NCI-H128 (cell line): ENCODE results near the gene LHFPL2.

ENCODE experiments used
- DNase-seq: peaks from one replicate; lab custom pipeline; 2025; ENCODE audit not compliant: unreplicated experiment; lab: John Stamatoyannopoulos, UW

The LHFPL2 gene

DNA sequence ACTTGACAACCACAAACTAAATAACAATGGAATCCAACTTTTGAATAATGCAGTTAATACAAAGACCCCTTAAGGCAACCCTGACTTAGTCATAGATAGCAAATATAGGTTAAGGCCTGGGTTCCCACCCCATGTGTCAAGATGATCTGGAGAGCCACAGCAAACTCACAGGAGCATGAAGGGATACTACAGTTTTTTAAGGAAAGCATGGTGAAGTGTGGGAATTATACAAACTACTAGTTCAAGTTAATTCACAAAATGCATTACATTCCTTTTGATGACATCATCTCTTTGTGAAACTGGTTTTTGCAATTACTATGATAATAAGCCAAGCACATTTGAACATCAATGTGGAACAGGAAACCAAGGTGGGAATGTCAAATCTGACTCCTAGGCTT lies 50.6 kb downstream of the LHFPL2 start:
- DNase-seq = no peak

DNA sequence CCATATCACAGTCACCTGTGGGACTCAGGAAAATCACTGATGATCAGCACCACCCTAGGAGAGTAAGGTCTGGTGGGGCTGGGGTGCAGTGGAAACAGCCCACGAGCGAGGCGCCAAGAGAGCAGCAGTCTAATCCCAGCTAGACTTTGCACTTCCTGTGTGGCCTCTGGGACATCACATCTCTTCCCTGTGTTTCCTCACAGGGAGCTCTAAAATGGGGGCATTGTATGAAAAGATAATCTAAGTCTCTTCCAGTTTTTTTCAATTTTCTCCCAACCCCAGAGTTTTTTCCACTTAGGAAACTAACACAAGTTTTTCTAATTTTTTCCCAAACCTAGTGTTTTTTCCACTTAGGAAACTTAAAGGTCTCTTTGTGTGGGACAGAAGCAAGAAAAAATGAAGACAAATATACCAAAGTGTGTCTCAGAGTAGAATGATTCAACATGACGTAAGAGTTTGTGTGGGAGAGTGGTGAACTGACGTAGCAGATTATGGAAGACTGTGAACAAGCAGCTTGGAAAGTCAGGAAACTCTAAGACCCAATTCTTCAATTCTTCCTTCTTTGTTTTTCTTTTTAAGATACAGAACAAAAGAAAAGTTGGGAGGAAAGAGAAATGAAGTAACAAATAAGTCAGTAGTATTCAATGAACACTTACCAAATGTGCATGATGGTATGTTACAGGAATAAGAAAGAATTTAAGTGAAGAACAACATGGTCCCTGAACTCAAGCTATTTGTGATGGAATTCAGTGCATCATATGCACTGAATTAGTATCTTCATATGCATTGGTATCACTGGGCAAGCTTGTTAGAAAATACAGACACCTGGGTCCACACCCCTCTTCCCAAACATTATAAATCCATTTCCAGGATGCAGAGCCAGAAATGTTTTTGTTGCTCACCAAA lies 51.3 kb downstream of the LHFPL2 start:
- DNase-seq = no peak

DNA sequence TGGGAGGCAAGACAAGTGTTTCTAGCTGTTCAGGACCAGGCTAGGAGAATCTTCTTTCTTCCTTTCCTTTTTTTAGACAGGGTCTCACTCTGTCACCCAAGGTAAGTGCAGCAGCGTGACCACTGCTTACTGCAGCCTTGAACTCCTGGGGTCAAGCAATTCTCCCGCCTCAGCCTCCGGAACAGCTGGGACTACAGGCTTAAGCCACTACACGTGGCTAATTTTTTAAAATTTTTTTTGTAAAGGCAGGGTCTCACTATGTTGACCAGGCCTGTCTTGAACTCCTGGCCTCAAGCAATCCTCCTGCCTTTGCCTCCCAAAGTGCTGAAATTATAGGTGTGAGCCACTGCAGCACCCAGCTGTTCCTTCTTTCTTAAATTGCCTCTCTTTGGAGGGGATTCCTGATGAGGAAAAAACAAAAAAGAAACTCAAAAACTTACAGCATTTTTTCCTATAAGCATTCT lies 53.1 kb downstream of the LHFPL2 start:
- DNase-seq = no peak

DNA sequence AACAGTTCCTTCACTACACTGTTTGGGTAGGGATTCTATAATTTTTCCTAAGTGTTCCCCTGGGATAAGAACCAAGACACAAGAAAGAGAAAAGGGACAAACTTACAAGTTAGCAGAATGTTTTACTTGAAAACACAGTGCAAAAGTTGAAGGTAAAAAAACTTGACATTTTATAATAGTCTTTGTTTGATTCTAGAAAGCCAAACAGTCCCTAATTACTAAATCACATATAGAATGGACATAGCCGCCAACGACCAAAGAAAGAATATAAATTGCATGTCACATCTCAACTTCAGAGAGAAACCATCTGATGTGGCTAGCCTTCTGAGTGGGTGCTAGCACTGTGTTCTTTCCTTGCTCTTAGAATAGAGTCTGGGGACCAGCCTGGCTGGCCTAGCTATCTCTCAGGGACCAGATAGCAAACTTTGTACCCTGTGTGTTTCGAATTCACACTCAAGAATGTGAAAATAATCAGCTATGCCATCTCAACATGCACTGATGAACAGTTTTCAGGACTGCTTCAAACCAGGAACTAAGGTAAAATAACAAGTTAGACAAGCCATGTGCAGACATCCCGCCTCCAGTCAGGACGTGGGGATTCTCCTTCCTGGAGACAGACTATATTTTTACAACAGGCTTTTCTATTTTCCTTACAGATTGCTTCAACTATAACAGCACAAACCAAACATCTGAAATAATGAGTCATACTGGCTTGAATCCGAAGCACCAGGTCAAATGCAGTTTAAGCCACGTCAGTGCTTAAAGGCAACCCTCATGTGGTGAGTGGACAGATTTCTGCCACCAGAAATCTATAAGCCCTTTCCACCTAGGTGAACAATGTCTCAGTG lies 53.7 kb downstream of the LHFPL2 start:
- no peak for DNase-seq

DNA sequence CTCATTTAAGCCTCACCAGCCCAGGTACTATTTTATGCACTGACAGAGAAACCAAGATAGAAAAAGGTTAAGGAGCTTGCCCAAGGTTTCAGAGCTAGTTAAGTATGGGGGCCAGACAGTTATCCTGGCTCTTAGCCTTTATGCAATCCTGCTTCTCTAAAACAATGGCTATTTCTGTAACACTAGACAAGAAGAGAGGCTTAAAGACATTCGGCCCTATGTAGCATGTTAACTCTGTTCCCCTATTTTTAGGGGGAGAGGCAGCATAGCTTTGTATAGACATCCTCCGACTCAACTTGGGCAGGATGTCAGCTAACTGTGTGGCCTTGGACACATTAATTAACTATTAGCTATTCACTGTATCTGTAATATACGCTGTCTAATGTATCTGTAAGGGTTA lies 54.6 kb downstream of the LHFPL2 start:
- no peak for DNase-seq

DNA sequence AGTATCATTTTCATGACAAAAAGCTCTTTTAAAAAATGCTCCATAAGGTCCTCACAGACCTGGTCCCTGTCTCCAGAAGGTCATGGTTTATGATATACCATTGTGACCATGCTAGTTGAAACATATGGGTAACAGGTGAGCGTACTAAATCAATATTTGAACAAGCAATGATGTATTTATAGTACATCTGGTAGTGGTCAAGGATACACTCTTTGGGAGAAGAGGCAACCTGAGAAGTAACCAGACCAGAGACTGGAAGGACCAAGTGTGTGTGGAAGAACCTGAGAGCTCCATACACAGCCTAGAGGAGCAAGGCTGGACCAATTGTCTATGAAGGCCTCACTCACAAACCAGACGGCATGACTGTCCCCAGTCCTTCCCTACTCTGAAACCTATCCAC lies 55.1 kb downstream of the LHFPL2 start:
- DNase-seq = no peak

DNA sequence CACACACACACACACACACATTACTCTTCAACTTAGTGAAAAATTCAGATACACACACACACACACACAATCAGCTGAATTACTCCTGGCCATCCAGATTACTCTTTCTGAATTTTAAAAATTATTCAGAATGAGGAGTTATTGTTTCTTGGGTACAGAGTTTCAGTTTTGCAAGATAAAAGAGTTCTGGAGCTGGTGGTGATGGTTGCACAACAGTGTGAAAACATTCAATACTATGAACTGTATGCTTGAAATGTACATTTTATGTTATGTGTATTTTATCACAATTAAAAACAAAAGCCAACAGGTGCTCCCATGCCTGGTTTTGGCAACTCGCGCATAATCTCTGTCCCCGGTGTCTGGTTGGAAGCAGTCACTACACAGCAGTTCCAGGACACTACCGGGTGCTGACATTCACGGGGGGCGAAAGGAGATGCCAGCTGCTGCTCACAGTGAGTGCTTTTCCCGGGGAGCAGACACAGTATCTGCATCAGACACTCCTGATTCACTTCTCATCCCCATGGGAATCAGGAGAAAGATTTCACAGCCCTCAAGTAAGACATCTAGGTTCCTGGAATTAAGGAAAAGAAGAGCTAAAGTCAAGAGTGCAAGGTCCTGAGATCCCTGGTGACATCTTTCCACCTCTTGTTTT lies 55.7 kb downstream of the LHFPL2 start:
- no peak for DNase-seq

DNA sequence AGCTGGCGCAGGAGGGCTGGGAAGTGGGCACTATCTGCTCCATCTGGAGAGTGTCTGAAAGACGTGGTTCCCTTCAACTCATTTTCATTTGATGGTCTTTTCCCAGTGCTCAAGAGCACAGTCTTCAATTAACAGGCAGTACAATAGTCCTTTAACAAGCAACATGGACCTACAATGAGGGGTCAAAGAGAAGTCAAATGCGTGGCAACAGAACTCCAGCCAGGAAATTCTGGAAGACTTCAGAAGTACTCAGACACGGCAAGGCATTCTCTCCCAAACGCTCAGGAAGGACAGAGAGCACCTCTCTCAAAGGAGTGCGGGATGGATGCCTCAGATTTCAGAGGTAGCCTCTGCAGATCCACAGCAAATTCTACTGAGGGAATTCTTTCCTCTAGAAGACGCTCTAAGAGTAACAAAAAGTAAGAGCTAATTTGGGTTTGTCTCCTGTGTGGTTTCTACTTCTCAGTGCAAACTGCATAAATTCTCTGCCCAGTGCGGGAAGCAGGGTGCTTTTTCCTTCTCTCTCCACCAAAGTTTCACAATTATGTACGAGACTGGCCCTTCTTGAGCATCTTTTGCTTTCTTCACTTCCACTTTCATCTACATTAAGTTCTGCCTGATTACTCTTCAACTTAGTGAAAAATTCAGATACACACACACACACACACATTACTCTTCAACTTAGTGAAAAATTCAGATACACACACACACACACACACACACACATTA lies 56.4 kb downstream of the LHFPL2 start:
- DNase-seq = no peak

DNA sequence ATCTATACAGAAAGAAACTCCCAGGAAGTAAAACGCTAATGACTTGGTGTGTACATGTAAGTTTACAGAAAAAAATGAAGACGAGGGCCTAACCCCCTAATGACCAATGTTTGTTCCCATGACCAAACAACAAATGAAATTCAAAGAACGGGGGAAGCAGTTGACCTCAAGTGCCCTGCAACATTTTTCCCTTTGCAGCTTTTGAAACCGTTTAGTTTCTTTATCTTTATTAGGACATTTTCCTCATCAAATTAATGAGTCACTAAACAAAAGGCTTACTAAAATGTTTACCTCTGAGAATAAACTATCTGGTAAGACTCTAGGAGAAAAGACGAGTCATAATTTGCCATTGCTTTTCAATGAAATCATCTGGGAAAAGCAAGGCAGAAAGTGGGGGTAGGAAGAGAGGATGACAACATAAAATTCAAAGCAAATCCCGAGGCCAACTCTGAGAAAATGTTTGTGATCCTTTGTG lies 57.4 kb downstream of the LHFPL2 start:
- no peak for DNase-seq

DNA sequence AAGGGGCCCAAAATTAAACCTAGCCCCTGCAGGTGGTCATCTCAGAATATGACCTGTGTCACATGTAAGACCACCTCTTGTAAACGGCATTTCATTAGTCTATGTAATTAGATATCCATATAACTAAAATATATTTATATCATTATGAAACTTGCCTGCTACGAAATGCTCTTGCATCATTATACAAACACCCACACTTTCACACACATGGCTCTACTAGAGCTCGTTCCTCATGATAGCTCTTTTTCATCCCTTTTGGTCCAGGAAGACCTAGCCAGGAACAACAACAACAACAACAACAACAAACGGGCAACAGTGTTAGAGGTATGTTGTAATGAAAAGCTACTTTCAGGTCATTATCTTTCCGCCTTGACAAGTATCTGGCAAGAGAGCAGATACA lies 58.6 kb downstream of the LHFPL2 start:
- no peak for DNase-seq

DNA sequence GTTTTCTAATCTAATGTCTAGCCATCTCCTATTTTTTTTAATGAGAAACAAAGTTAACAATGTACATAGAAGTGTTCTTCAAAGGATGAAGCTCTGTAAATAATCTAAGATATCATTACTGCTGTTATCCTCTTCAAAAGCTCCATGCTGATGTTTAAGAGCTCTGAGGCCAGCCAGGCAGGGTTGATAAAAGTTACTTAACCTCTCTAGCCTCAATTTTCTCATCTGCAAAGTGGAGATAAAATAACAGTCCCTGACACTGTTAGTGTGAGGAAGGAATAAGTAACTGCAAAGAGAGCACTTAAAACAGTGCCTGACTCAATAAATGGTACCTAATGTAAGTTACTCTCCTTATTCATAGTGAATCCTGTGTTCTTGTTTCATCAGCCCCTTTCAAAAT lies 60.1 kb downstream of the LHFPL2 start:
- DNase-seq = no peak

DNA sequence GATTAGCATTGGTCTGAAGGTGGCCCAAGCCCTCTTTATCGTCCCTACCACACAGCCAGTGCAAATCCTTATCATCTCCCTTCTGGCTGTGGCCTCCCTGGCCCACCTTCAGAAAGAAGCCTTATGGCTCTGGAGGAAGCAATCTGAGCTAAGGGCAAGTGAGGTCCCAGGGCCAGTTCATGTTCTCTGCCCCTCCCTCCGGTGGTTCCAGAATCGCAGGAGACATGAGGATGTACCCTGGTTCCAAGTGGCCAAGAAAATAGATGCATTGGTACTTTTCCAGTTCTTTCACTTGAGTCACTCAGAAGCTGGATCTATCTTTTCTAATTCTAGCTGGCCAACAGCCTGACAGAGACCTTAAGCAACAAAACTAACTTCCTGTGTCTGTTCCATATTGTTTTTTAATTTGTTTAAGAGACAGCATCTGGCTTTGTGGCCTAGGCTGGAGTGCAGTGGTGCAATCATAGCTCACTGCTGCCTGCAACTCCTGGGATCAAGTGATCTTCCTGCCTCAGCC lies 60.7 kb downstream of the LHFPL2 start:
- DNase-seq = no peak

DNA sequence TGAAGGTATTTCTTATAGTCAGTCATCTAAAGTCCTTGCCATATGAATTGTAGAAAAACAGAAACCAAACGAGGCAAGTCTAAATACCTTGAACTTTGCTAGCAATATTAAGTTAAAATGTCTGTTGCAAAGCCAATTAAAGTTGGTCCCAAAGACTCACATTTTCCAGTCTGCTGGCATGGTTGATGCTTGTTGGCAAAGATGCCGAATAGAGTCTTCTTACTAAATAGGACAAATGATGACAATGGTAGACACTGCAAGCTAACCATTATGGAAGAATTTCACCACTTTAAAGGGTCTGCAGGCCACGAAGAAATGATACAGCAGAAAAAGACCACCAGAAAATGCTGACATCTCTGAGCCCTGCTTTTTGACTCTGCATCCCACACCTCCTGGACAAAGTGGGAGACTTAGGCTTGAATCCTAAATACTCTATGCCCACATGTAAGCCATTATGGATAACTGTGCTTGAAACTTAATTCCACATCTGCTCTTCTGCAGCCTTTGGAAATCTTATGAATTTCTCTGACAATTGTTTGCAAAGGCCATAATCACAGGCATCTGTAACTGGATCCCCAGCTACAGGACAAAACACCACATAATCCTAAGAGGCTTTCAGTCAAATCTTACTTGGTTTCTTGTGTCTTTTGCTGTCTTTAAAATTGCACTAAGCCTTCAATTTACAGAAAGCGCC lies 61.3 kb downstream of the LHFPL2 start:
- no peak for DNase-seq

DNA sequence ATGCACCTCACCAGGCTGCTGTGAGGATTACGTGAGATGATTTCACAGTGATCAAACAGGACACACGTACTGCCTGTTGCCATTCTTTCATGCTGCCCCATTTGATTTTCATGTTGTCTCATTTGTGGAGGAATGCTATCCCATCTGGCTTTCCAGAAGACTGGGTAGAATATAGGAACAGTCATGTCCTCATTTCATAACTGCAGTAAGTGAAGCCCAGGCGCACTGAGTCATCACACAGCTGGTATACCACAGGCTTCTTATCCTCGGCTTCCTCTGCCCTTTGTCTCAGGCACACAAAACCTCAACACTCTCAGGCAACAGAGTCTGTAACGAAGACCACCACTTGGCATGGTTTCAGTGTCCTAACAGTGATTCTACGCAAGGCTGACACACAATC lies 62.3 kb downstream of the LHFPL2 start:
- DNase-seq = no peak

DNA sequence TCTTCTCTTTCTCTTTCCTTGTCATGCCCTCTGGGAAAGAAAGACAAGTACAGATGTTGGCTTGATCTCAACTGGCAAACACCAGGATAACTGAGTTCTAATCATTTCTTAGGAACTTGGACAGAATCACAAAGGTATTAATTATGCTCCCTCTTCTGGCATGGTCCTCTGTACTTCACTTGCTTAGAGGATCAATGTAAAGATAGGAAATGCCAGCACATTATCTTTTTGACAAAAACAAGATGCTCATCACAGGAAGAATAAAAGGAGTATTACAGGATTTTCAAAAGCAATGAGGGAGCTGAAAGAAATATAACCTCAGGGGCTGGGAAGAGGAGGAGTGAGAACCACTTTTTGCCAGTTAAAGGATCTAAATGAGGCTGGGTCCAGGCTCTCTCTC lies 70.6 kb downstream of the LHFPL2 start:
- DNase-seq = no peak

DNA sequence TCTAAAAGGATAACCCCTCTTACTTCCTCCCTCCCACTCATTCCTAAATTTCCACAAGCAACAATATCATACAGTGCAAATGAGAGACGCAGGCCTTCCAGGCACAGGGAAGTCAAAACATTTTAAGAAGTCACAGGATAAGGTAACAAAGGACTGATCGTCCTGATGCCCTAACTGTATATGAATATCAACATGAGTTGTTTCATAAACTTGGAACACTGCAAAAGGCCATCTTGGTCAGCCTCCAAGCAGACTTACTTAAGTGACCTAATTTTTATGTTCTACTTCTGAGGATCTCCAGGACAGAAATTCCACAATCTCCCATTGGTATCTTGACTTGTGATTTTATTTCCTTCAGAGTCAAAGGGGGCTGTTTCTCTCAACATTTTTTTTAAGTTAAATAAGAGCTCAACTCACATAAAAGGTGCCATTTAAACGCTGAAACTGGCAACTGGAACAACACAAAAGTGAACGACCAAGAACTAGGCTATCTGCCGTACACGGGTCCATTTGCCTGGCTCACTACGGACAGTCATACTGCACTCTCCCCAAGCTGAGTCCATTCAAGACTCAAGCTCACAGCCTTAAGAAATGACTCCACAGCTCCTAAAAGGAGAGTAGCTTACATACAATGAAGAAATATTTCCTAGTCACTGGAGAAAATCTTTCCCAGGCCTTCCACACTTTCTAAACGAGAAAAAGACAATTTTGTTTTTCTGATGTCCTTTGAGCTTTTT lies 71.3 kb downstream of the LHFPL2 start:
- no peak for DNase-seq

DNA sequence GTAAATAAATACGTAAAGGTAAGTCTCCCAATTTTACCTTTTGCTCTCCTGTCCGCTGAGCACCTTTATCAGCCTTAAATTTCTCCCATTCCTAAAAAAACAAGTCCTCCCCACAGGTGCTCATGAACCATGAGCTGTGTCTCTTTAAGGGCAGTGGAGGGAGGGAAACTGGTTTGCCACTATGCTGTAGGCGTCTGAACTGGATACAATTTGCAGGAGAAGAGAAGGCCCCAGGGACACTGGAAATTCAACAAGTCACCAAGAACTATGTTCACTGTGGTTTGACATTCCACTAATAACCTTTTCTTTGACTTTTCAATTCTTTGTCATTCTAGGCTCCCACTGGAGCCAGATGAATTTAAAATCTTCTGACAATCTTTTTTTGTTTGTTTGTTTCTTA lies 72.2 kb downstream of the LHFPL2 start:
- DNase-seq = no peak

DNA sequence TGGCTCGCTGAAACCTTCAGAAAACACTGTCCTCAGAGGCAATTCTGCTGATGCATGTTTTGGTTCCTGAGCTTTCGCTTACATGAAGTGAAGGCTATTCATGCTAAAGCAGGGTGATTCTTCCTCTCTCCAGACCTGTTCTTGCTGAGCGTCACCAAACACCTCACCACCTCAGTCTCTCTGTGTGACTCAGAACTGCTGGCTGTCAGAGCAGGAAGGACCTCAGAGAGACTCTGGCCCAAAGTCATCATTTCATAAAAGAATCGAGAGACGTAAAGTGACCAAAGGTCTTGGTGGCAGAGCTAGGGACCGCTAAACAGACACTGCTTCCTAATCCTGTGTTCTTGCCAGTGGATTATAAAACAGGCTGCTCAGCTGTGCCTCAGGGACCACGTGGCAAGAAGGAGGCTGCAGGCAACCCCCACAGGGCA lies 73.8 kb downstream of the LHFPL2 start:
- DNase-seq = no peak

DNA sequence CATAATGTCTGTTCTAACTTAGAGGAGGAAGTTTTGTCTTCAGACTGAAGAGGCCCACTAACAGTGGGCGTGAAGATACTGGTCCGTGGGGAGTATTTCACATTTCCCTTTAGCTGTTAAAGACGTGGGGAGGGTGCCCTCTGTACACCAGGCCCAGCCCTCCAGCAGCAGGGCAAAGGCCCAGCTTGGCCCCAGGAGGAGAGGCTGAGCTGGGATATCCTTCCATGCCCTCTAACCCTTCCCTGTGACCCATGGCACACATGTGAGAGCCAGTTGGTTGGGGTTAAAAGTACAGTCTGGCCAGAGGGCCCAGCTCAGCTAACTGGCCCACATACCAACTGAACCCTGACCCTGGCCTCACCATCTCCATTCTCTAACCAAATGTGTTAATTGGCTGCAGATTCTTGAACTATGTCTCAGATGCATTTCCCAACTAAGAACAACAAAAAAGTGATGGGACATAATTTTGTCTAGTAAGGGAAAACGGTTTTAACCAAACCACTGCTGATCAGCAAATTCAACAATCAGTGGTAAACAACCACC lies 74.4 kb downstream of the LHFPL2 start:
- DNase-seq = no peak
